GM18861 (cell line): ENCODE measurements around the gene WIZ.

Experiments used
- ATAC-seq: cut with Tn5 transposase; IDR thresholded peaks from one replicate; pipeline ENCODE4 v1.9.1; 2021; ENCODE audit not compliant: unreplicated experiment

Gene WIZ

GRCh38 chr19:15430526-15431120, 19.1 kb downstream of the WIZ start:
- ATAC-seq, result no peak

GRCh38 chr19:15429825-15430467, 19.8 kb downstream of the WIZ start:
- ATAC-seq, result no peak

- no peak for ATAC-seq
Observed at GRCh38 chr19:15428956-15429824, 20.6 kb downstream of the WIZ start.

GRCh38 chr19:15427991-15428471, 21.7 kb downstream of the WIZ start:
- ATAC-seq, result no peak

GRCh38 chr19:15427350-15427700, 22.4 kb downstream of the WIZ start:
- no peak for ATAC-seq

GRCh38 chr19:15426485-15427349, 23.0 kb downstream of the WIZ start:
- no peak for ATAC-seq

GRCh38 chr19:15425321-15425950, 24.3 kb downstream of the WIZ start:
- no peak for ATAC-seq

- no peak for ATAC-seq
Observed at GRCh38 chr19:15424692-15425272, 25.0 kb downstream of the WIZ start.

GRCh38 chr19:15424121-15424520, 25.6 kb downstream of the WIZ start:
- no peak for ATAC-seq

GRCh38 chr19:15423130-15423529, 26.6 kb downstream of the WIZ start:
- ATAC-seq, result no peak

GRCh38 chr19:15422296-15423075, 27.3 kb downstream of the WIZ start:
- no peak for ATAC-seq

GRCh38 chr19:15421721-15422260, 28.0 kb downstream of the WIZ start:
- no peak for ATAC-seq

GRCh38 chr19:15421136-15421695, 28.5 kb downstream of the WIZ start:
- ATAC-seq, result no peak

GRCh38 chr19:15419413-15420025, 30.2 kb downstream of the WIZ start:
- peak; percentile 4 for ATAC-seq

GRCh38 chr19:15418579-15419412, 31.0 kb downstream of the WIZ start, which contains the start of gene AKAP8L:
TSS of gene AKAP8L (minus strand) at chr19:15418988. CDS start at chr19:15418923, 65 bp downstream.
- ATAC-seq, result peak; percentile 84

- ATAC-seq, result no peak
Observed at GRCh38 chr19:15418231-15418578, 31.6 kb downstream of the WIZ start.

- no peak for ATAC-seq
Observed at GRCh38 chr19:15417699-15418098, 32.1 kb downstream of the WIZ start.
